Activated naive CD8-positive, alpha-beta T cell treated with anti-CD3 and anti-CD28 coated beads, Interleukin-2, amount 10 ng/mL, durations not matched to agents 7 days and 5 days (primary cell): Measurements from ENCODE around the gene PDCD7. TPM values are rescaled to one million over a fixed set of nuclear protein-coding genes. Genes with fewer than 3 reads are reported as not detected.
"Not testable (repeated sequence)": the region's sequence is repeated elsewhere in the genome, so short reads cannot be mapped to it uniquely, and the experiment has no call there.

Experiments used
- ATAC-seq: fragments of 150-1000 bp; cut with Tn5 transposase; one replicate; pipeline ENCODE4 v1.10.0; 2021; ENCODE audit warnings: low read depth, moderate library complexity
- POLR2A ChIA-PET: fragments of 350-600 bp; sonication (Branson Sonifier 250); formaldehyde crosslinking; loops from one replicate; lab custom pipeline; 2021; ENCODE audit warnings: antibody characterized with exemption; lab: Charles Lee
- DNase-seq: peaks from one replicate; pipeline ENCODE4 v3.0.0; 2021
- H3K27ac Mint-ChIP-seq: one replicate; pipeline ENCODE4 v1.8.0; 2022; ENCODE audit warnings: mild to moderate bottlenecking, mixed read lengths
- H3K27me3 Mint-ChIP-seq: one replicate; pipeline ENCODE4 v1.8.0; 2022; ENCODE audit warnings: mild to moderate bottlenecking, moderate library complexity, mixed read lengths
- H3K36me3 Mint-ChIP-seq: one replicate; pipeline ENCODE4 v1.8.0; 2021; ENCODE audit warnings: mild to moderate bottlenecking, mixed read lengths
- H3K4me1 Mint-ChIP-seq: one replicate; pipeline ENCODE4 v1.8.0; 2021; ENCODE audit warnings: mixed read lengths
- H3K4me3 Mint-ChIP-seq: one replicate; pipeline ENCODE4 v1.8.0; 2022; ENCODE audit warnings: mild to moderate bottlenecking, moderate library complexity, mixed read lengths
- H3K9me3 Mint-ChIP-seq: one replicate; pipeline ENCODE4 v1.8.0; 2021; ENCODE audit warnings: mixed read lengths
- total RNA-seq, 2 experiments: library from RNA; stranded (reverse); gene quantifications; one replicate each; pipeline ENCODE4 v1.2.3, GENCODE V29; 2021

The PDCD7 gene
- total RNA-seq, 2 experiments from 2014 or later: 39.4 to 42.2 TPM

DNA sequence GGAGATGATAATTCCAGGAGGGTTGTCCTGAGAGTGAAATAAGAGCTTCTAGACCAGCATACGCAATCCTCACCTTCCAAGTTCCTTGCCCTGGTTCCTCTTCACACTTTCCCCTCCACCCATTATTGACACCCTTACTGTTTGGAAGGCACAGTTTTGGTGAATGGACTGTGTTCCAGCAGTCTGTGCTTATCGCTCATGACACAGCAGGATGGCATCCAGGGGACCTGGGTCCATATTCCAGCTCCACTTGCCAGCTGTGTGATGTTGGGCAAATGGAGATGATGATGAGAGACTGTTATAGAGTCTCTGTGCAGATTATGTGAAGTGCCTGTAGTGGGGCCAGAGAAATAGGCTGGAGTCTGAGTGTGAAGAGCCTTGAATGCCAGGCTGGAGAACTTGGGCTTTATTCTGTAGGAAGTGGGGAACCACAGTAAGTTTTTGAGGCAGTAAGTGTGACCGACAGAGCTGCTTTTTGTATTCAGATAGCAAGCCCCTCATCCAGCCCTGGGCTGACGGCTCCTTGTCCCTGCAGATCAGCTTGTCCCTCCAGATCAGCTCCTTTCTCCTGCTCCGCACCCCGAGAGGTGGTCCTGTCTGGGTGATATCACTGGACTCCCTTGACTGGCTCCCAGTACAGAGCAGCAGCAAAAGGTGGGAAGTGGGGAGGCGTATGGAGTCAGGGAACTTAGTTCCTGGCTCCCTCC lies 49.0 kb downstream of the PDCD7 start:
- POLR2A ChIA-PET: interaction anchor here (0.6 kb wide), 1 partner anchor 1795 kb away, joined by 3 read pairs; no protein-coding TSS in a partner anchor
- H3K36me3 Mint-ChIP-seq: no peaks in the 10 kb centered on the region
- no peak overlapping the region for H3K4me3 Mint-ChIP-seq
- no peak for DNase-seq
- no peak for ATAC-seq
- H3K27ac Mint-ChIP-seq: no peak overlapping the region
- H3K9me3 Mint-ChIP-seq: no peaks in the 10 kb centered on the region
- H3K4me1 Mint-ChIP-seq: peaks cover 27% of the 10 kb centered on the region
- peaks cover 35% of the 10 kb centered on the region for H3K27me3 Mint-ChIP-seq

DNA sequence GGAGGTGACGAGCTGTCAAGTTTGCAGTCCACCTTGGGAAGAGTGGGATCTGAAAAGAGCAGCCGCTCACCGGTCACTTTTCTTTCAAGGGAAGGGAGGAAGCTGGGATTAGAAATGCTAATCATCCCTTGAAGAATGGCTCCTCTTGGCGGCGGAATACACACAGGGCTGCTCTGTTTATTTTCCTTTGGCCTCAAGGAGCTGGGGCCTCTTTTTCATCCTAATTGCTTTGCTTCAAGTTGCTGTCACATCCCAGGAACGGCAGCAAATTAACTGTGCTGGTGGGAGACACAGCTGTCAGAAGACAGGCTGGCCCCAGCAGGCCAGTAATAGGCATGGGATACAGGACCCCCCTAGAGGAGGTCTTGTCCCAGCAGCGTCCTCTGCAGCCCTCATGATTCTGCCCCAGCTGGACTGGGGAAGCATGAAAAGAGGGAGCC lies 50.3 kb downstream of the PDCD7 start:
- Mint-ChIP-seq H3K36me3 (no peaks in the 10 kb centered on the region), H3K9me3 (no peaks in the 10 kb centered on the region), H3K4me3 (no peak overlapping the region), H3K27me3 (peaks cover 43% of the 10 kb centered on the region), H3K4me1 (peaks cover 27% of the 10 kb centered on the region), H3K27ac (no peak overlapping the region)
- ATAC-seq: no peak
- no peak for DNase-seq
- POLR2A ChIA-PET: interaction anchor here (0.5 kb wide), 1 partner anchor 78 kb away, joined by 4 read pairs; no protein-coding TSS in a partner anchor

DNA sequence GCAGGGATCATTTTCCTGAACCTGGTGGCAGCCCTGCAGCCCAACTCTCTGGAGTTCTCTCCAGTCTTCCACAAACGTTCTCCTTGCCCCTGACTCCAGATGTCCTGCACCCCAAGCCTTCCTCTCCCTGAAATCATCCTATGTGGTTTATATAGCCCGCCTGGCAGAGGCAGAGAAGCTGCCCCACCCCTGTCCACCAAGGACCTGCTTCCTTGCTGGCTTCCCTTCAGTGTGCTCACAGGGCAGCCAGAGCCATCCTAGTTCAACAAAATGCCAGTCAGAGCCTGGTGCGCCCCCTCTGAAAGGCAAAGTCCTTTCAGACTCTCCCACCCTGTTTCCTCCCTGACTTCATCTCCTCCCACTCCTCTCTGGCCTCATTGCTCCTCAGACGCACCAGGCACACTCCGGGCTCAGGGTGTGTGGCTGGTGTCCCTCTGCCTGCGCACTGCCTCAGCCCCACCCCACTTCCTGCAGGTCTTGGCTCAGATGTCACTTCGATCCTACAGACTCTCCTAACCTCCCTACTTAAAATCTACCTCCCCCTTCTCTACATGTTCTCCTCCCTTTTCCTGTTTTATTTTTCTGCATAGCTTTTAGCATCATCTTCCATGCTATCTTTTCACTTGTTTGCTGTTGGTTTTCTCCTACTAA lies 51.2 kb downstream of the PDCD7 start:
- peak overlapping the region; percentile 23 for H3K4me3 Mint-ChIP-seq
- H3K36me3 Mint-ChIP-seq: no peaks in the 10 kb centered on the region
- H3K4me1 Mint-ChIP-seq: peaks cover 32% of the 10 kb centered on the region
- DNase-seq (peak; percentile 52), ATAC-seq (peak; percentile 90)
- POLR2A ChIA-PET: interaction anchor here (0.5 kb wide), 1 partner anchor 77 kb away, joined by 4 read pairs; no protein-coding TSS in a partner anchor
- H3K27me3 Mint-ChIP-seq: peaks cover 50% of the 10 kb centered on the region
- H3K9me3 Mint-ChIP-seq: no peaks in the 10 kb centered on the region
- no peak overlapping the region for H3K27ac Mint-ChIP-seq

DNA sequence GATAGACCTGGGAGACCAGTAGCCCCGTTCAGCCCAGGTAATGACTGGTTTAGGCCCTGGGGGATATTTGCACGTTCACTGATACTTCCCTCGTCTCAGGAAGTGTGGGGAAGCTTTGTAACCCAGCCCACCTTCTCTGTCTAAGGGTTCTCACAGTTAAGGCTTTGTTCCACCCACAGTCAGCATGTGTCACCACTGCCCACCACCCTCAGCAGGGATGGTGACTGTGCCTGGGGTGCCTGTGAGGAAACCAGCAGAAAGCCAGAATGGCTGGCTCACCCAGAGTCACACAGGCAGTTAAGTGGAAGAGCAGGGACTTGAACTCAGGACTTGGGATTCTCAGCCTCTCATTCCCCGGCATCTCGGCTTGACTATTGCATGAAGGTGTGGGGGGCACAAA lies 51.9 kb downstream of the PDCD7 start:
- Mint-ChIP-seq H3K27ac (no peak overlapping the region), H3K27me3 (peaks cover 50% of the 10 kb centered on the region), H3K9me3 (no peaks in the 10 kb centered on the region), H3K4me3 (no peak overlapping the region), H3K36me3 (no peaks in the 10 kb centered on the region), H3K4me1 (peaks cover 32% of the 10 kb centered on the region)
- POLR2A ChIA-PET: no interaction called here
- DNase-seq (no peak), ATAC-seq (no peak)

DNA sequence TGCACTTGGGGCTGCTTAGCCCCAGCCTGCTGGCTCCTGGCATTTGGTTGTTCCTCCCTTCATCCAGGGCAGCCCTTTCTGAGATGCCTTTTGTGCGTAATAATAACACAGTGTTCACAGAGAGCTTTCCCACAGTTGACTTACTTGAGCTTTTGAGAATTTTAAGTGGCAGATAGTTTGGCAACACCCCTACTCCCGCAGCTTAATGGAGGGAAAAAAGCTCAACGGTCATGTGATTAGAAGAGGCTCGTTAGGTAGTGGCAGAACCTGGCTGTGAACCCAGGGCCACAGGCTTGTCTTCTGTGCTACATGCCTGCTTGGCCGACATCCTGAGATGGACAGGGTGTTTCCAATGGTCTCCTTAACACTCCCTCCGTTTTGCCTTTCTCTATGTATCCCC lies 52.3 kb downstream of the PDCD7 start:
- Mint-ChIP-seq H3K27me3 (peaks cover 53% of the 10 kb centered on the region), H3K4me1 (peaks cover 32% of the 10 kb centered on the region), H3K36me3 (no peaks in the 10 kb centered on the region), H3K9me3 (no peaks in the 10 kb centered on the region), H3K27ac (no peak overlapping the region), H3K4me3 (no peak overlapping the region)
- ATAC-seq: no peak
- DNase-seq: no peak
- POLR2A ChIA-PET: no interaction called here

DNA sequence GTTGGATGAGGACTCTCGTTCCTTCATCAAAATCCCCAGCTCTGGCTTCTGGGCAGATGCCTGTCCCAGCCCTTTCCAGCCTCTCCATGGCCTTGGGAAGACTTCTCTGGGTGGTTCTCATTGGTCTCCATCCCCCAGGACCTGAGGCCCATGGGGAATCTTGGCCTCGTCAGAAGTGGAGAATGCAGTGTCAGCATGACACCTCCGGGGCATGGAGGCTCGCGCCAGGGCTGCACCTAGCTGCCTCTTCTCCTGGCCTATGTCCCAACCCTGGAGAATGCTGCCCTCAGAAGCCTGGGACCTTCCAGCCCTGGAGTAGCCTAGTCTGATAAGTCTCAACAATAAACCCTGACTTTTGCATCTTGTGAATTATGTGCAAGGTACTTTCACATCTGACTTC lies 54.0 kb downstream of the PDCD7 start:
- Mint-ChIP-seq H3K4me3 (no peak overlapping the region), H3K4me1 (peaks cover 28% of the 10 kb centered on the region), H3K27me3 (peaks cover 52% of the 10 kb centered on the region), H3K27ac (no peak overlapping the region), H3K9me3 (no peaks in the 10 kb centered on the region), H3K36me3 (no peaks in the 10 kb centered on the region)
- POLR2A ChIA-PET: no interaction called here
- ATAC-seq (no peak), DNase-seq (no peak)

DNA sequence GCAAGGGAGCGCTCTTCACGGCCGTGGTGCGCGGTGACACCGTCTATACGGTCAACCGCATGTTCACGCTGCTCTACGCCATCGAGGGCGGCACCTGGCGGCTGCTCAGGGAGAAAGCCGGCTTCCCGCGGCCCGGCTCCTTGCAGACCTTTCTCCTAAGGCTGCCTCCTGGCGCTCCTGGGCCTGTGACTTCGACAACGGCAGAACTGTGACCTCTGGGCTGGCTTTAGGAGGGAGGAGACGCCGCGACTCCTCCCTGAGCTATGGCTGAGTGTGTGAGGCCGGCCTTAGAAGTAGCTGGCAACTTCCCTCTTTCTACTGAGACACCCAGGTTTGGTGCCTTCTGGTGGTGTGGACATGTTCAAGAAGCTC lies 55.6 kb downstream of the PDCD7 start:
- peaks cover 38% of the 10 kb centered on the region for H3K27me3 Mint-ChIP-seq
- no peaks in the 10 kb centered on the region for H3K9me3 Mint-ChIP-seq
- POLR2A ChIA-PET: interaction anchor here (1.1 kb wide), 1 partner anchor 9 kb away, joined by 3 read pairs; no protein-coding TSS in a partner anchor
- DNase-seq (peak; percentile 65), ATAC-seq (peak; percentile 53)
- H3K4me1 Mint-ChIP-seq: peaks cover 21% of the 10 kb centered on the region
- H3K4me3 Mint-ChIP-seq: peak overlapping the region; percentile 1
- H3K27ac Mint-ChIP-seq: no peak overlapping the region
- H3K36me3 Mint-ChIP-seq: no peaks in the 10 kb centered on the region

DNA sequence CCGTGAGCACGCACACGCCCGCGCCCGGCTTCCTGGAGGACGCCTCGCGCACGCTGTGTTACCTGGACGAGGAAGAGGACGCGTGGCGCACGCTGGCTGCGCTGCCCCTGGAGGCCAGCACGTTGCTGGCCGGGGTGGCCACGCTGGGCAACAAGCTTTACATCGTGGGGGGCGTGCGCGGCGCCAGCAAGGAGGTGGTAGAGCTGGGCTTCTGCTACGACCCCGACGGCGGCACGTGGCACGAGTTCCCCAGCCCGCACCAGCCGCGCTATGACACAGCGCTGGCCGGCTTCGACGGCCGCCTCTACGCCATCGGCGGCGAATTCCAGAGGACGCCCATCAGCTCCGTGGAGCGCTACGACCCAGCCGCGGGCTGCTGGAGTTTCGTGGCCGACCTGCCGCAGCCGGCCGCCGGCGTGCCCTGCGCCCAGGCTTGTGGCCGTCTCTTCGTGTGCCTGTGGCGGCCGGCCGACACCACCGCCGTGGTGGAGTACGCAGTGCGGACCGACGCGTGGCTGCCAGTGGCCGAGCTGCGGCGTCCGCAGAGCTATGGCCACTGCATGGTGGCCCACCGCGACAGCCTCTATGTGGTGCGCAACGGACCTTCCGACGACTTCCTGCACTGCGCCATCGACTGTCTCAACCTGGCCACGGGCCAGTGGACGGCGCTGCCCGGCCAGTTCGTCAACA lies 56.2 kb downstream of the PDCD7 start:
- no peak for ATAC-seq
- peaks cover 16% of the 10 kb centered on the region for H3K4me1 Mint-ChIP-seq

DNA sequence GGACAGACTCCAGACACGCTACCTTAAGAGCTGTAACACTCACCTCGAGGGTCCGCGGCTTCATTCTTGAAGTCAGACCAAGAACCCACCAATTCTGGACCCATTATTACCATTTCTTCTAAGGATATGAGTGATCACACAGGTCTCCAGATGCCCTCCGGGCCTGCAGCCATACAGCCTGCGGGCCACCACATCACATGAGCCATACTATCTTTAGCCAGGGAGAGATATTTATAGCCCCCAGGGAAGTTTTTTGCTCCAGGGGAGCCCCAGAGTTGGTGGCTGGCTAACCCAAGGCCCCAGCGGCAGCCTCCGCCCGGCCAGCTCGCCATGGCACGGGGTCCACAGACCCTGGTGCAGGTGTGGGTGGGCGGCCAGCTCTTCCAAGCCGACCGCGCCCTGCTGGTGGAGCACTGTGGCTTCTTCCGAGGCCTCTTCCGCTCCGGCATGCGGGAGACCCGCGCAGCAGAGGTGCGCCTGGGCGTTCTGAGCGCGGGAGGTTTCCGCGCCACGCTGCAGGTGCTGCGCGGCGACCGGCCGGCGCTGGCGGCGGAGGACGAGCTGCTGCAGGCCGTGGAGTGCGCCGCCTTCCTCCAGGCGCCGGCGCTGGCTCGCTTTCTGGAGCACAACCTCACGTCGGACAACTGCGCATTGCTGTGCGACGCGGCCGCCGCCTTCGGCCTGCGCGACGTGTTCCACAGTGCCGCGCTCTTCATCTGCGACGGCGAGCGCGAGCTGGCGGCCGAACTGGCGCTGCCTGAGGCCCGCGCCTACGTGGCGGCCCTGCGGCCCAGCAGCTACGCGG lies 56.9 kb downstream of the PDCD7 start, which contains the start of gene KBTBD13:
KBTBD13 (plus strand) TSS at position 261 of the 805 bp plus-strand sequence; CDS start at position 331, 70 bp downstream.
- no peaks in the 10 kb centered on the region for H3K36me3 Mint-ChIP-seq
- H3K27me3 Mint-ChIP-seq: peaks cover 31% of the 10 kb centered on the region
- POLR2A ChIA-PET: no interaction called here
- no peak within 1 kb of the TSS for H3K4me3 Mint-ChIP-seq
- H3K27ac Mint-ChIP-seq: no peak within 1 kb of the TSS
- ATAC-seq (no peak), DNase-seq (no peak)
- no peaks in the 10 kb centered on the region for H3K9me3 Mint-ChIP-seq
- peaks cover 8% of the 10 kb centered on the region for H3K4me1 Mint-ChIP-seq

More for the DNA sequence above, 56.2 kb downstream of the PDCD7 start:
- no peaks in the 10 kb centered on the region for H3K9me3 Mint-ChIP-seq
- POLR2A ChIA-PET: interaction anchor here (1.1 kb wide), 1 partner anchor 8 kb away, joined by 3 read pairs; no protein-coding TSS in a partner anchor
- no peak for DNase-seq
- peaks cover 33% of the 10 kb centered on the region for H3K27me3 Mint-ChIP-seq
- H3K4me3 Mint-ChIP-seq: no peak overlapping the region
- H3K36me3 Mint-ChIP-seq: no peaks in the 10 kb centered on the region
- H3K27ac Mint-ChIP-seq: no peak overlapping the region

DNA sequence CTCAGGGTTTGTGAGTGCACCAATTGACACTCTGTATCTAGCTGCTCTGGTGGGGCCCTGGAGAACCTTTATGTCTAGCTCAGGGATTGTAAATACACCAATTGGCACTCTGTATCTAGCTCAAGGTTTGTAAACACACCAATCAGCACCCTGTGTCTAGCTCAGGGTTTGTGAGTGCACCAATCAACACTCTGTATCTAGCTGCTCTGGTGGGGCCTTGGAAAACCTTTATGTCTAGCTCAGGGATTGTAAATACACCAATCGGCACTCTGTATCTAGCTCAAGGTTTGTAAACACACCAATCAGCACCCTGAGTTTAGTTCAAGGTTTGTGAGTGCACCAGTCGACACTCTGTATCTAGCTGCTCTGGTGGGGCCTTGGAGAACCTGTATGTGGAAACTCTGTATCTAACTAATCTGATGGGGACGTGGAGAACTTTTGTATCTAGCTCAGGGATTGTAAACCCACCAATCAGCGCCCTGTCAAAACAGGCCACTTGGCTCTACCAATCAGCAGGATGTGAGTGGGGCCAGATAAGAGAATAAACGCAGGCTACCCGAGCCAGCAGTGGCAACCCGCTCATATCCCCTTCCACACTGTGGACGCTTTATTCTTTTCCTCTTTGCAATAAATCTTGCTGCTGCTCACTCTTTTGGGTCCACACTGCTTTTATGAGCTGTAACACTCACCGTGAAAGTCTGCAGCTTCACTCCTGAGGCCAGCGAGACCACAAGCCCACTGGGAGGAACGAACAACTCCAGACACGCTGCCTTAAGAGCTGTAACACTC lies 57.8 kb downstream of the PDCD7 start:
- H3K4me1 Mint-ChIP-seq, H3K4me3 Mint-ChIP-seq, POLR2A ChIA-PET, H3K36me3 Mint-ChIP-seq, DNase-seq, ATAC-seq, H3K27ac Mint-ChIP-seq, H3K9me3 Mint-ChIP-seq: not testable (repeated sequence)
- H3K27me3 Mint-ChIP-seq: peaks cover 25% of the 10 kb centered on the region

DNA sequence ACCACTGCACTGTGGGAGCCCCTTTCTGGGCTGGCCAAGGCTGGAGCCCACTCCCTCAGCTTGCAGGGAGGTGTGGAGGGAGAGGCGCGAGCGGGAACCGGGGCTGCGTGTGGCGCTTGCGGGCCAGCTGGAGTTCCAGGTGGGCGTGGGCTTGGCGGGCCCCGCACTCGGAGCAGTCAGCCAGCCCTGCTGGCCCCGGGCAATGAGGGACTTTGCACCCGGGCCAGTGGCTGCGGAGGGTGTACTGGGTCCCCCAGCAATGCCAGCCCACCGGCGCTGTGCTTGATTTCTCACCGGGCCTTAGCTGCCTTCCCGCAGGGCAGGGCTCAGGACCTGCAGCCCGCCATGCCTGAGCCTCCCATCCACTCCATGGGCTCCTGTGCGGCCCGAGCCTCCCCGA lies 58.7 kb downstream of the PDCD7 start:
- POLR2A ChIA-PET, H3K27ac Mint-ChIP-seq, DNase-seq, ATAC-seq, H3K9me3 Mint-ChIP-seq, H3K4me1 Mint-ChIP-seq, H3K4me3 Mint-ChIP-seq, H3K36me3 Mint-ChIP-seq: not testable (repeated sequence)
- H3K27me3 Mint-ChIP-seq: peaks cover 28% of the 10 kb centered on the region

DNA sequence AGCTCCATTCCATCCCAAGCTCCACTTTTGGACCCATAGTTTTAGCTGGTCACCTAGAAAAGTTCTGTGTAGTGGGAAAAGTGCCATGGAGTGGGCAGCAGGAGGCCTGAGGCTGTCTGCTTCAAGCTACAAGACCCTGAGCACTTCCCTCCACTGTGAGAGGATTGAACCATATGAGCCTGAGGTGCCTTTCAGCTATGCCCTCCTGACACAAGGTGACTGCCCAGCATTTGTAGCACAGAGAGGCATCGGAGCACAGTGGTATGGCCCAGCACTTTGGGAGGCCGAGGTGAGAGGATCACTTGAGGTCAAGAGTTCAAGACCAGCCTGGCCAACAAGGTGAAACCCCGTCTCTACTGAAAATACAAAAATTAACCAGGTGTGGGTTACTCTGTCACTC lies 61.0 kb downstream of the PDCD7 start:
- ATAC-seq: no peak

More for the DNA sequence above, 61.0 kb downstream of the PDCD7 start:
- Mint-ChIP-seq H3K36me3 (no peaks in the 10 kb centered on the region), H3K4me1 (peaks cover 3% of the 10 kb centered on the region), H3K4me3 (no peak overlapping the region), H3K27me3 (peaks cover 31% of the 10 kb centered on the region), H3K27ac (no peak overlapping the region), H3K9me3 (no peaks in the 10 kb centered on the region)
- no peak for DNase-seq
- POLR2A ChIA-PET: no interaction called here
